Vagina (tissue), 2 donors: ENCODE results near the gene FAM107B. TPM values are rescaled to one million over a fixed set of nuclear protein-coding genes. Genes with fewer than 3 reads are reported as not detected.

Experiments
- DNase-seq, 2 donors: peaks; one replicate each; pipeline ENCODE4 v3.0.0-alpha.2; 2017; ENCODE audit errors: extremely low spot score in 2 of 2
- H3K27ac ChIP-seq: fragments of 200-600 bp; sonication (generic); one replicate; pipeline ENCODE4 v1.5.1; 2019
- H3K27me3 ChIP-seq: fragments of 200-600 bp; sonication (generic); one replicate; pipeline ENCODE4 v1.5.1; 2019
- H3K36me3 ChIP-seq, 2 donors: fragments of 200-600 bp; sonication (generic); one replicate each; pipeline ENCODE4 v1.5.1; 2017 to 2019
- H3K4me1 ChIP-seq: fragments of 200-600 bp; sonication (generic); one replicate; pipeline ENCODE4 v1.5.1; 2019
- H3K4me3 ChIP-seq, 2 donors: fragments of 200-600 bp; sonication (generic); 1 replicate in 1 of 2; 2 replicates in 1 of 2; pipeline ENCODE4 v1.5.1; 2016 to 2019
- H3K9me3 ChIP-seq: fragments of 200-600 bp; sonication (generic); one replicate; pipeline ENCODE4 v1.5.1; 2019
- POLR2A ChIP-seq, 2 donors: fragments of 450-650 bp; IDR thresholded peaks; one replicate each; pipeline ENCODE4 v1.6.1; 2017; ENCODE audit warnings: antibody characterized with exemption in 2 of 2, mild to moderate bottlenecking in 2 of 2, moderate library complexity in 2 of 2
- POLR2AphosphoS5 ChIP-seq, 2 donors: sonication (generic); formaldehyde crosslinking; IDR thresholded peaks; one replicate each; pipeline ENCODE4 v1.9.0; 2017; ENCODE audit warnings: antibody characterized with exemption in 2 of 2, mild to moderate bottlenecking in 2 of 2, low read depth in 1 of 2; ENCODE audit not compliant: insufficient read depth in 1 of 2
- intact Hi-C: fragments of 100-400 bp; cut with DNase I; formaldehyde crosslinking; loops from one replicate; pipeline ENCODE4 v1.15.1; 2023
- total RNA-seq: library from RNA; depleted of rRNA; stranded (reverse); fragments of >200 nt; gene quantifications from one replicate; pipeline ENCODE4 v1.2.3, GENCODE V29; 2016
- TF ChIP-seq, protein P1 (sequence below), 3 experiments: fragments of 450-650 bp in 2 of 3; fragments of 200-600 bp in 1 of 3; sonication (generic) in 1 of 3; IDR thresholded peaks; one replicate each; pipeline ENCODE4 v1.5.1; 2017 to 2019; ENCODE audit warnings: antibody characterized with exemption in 3 of 3, mild to moderate bottlenecking in 2 of 3, moderate library complexity in 2 of 3

FAM107B gene
- total RNA-seq, 1 donor from 2014 or later: 33.4 TPM

DNA sequence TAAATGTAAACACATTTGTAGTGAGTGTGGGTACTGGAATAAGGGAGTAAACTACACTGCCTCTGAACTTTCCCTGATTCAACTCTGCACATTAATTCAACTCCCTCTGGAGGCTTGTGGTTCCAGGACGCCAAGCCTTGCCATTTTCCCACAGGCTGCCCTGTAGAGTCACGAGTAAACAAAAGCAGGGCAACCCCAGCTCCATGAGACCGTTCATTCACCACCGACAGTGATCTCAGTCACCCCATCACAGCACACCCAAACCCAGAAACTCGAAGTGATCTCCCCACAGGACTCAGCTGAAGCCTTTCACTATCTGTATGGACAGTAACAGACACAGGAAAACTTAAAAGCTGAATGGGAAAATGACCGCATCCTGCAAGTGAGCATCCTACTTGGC is 225.2 kb downstream of the FAM107B start:
- TF ChIP-seq POLR2AphosphoS5 (IDR thresholded peaks at IDR 0.05; ENCODE audit: insufficient read depth in 1 of 2, low read depth in 1 of 2) (no peak), POLR2A (IDR thresholded peaks at IDR 0.05) (no peak)
- TF ChIP-seq, protein P1, sequence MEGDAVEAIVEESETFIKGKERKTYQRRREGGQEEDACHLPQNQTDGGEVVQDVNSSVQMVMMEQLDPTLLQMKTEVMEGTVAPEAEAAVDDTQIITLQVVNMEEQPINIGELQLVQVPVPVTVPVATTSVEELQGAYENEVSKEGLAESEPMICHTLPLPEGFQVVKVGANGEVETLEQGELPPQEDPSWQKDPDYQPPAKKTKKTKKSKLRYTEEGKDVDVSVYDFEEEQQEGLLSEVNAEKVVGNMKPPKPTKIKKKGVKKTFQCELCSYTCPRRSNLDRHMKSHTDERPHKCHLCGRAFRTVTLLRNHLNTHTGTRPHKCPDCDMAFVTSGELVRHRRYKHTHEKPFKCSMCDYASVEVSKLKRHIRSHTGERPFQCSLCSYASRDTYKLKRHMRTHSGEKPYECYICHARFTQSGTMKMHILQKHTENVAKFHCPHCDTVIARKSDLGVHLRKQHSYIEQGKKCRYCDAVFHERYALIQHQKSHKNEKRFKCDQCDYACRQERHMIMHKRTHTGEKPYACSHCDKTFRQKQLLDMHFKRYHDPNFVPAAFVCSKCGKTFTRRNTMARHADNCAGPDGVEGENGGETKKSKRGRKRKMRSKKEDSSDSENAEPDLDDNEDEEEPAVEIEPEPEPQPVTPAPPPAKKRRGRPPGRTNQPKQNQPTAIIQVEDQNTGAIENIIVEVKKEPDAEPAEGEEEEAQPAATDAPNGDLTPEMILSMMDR (IDR thresholded peaks at IDR 0.05): no peak
- no peaks in the 10 kb centered on the region for H3K9me3 ChIP-seq
- intact Hi-C loops: no loop called here
- H3K4me3 ChIP-seq: no peak overlapping the region
- no peak for DNase-seq
- peak overlapping the region; percentile 5 for H3K27ac ChIP-seq
- H3K4me1 ChIP-seq: peaks cover 13% of the 10 kb centered on the region
- no peaks in the 10 kb centered on the region for H3K36me3 ChIP-seq
- H3K27me3 ChIP-seq: no peaks in the 10 kb centered on the region

- no peak for DNase-seq
- Histone ChIP-seq H3K36me3 (no peaks in the 10 kb centered on the region), H3K9me3 (no peaks in the 10 kb centered on the region), H3K27ac (peak overlapping the region; percentile 5), H3K4me3 (no peak overlapping the region), H3K27me3 (no peaks in the 10 kb centered on the region), H3K4me1 (peaks cover 7% of the 10 kb centered on the region)
- intact Hi-C loops: no loop called here
- TF ChIP-seq POLR2A (IDR thresholded peaks at IDR 0.05) (no peak), POLR2AphosphoS5 (IDR thresholded peaks at IDR 0.05; ENCODE audit: insufficient read depth in 1 of 2, low read depth in 1 of 2) (no peak)
- TF ChIP-seq, protein P1 (IDR thresholded peaks at IDR 0.05): no peak
Measured at GRCh38 chr10:14548970-14549369, 225.7 kb downstream of the FAM107B start.

DNA sequence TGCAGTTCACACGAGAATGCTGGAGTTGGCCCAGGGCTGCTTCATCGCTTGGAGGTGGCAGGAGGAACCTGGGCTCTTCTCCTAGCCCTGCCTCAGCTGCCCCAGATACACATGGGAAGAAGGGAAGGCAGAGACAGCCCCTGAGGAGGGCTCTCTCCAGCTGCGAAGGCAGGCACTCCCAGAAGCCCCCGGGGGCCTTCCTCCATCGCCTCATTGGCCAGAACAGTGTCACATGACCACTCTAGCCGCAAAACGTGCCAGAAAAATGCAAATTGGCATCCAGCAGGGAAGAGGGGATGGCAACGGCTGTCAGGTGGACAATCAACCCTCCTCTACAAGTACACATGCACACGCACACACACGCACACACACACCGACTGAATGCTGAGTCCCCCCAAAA is 226.2 kb downstream of the FAM107B start:
- DNase-seq: no peak
- Histone ChIP-seq H3K9me3 (no peaks in the 10 kb centered on the region), H3K36me3 (no peaks in the 10 kb centered on the region), H3K27ac (no peak overlapping the region), H3K4me3 (no peak overlapping the region), H3K4me1 (peaks cover 7% of the 10 kb centered on the region), H3K27me3 (no peaks in the 10 kb centered on the region)
- TF ChIP-seq POLR2A (IDR thresholded peaks at IDR 0.05): no peak
- TF ChIP-seq, protein P1 (IDR thresholded peaks at IDR 0.05): no peak
- TF ChIP-seq POLR2AphosphoS5 (IDR thresholded peaks at IDR 0.05; ENCODE audit: insufficient read depth in 1 of 2, low read depth in 1 of 2): no peak
- intact Hi-C loops: no loop called here

DNA sequence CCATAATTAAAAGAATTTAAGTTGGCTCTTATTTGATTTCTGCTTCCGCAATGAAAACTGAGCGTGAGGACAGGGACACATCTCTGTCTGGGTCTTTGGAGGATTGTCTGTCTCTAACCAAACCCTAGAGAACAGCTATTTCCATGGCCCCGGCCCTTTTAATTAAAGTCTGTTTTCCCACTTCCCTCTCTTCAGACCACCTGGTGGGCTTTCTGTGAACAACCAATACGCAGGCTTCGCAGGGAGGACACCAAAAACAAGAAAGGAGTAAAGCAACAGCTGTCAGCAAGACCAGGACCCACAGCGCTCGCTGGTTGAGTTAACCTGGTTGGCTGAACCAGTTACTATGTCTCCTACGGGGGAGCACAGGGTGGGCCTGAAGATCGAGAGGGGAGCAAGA is 226.9 kb downstream of the FAM107B start:
- no peak overlapping the region for H3K4me3 ChIP-seq
- DNase-seq: no peak
- no peaks in the 10 kb centered on the region for H3K27me3 ChIP-seq
- peaks cover 7% of the 10 kb centered on the region for H3K4me1 ChIP-seq
- no peak overlapping the region for H3K27ac ChIP-seq
- no peaks in the 10 kb centered on the region for H3K36me3 ChIP-seq
- TF ChIP-seq POLR2AphosphoS5 (IDR thresholded peaks at IDR 0.05; ENCODE audit: insufficient read depth in 1 of 2, low read depth in 1 of 2): no peak
- TF ChIP-seq POLR2A (IDR thresholded peaks at IDR 0.05): no peak
- TF ChIP-seq, protein P1 (IDR thresholded peaks at IDR 0.05): no peak
- no peaks in the 10 kb centered on the region for H3K9me3 ChIP-seq
- intact Hi-C loops: no loop called here

DNA sequence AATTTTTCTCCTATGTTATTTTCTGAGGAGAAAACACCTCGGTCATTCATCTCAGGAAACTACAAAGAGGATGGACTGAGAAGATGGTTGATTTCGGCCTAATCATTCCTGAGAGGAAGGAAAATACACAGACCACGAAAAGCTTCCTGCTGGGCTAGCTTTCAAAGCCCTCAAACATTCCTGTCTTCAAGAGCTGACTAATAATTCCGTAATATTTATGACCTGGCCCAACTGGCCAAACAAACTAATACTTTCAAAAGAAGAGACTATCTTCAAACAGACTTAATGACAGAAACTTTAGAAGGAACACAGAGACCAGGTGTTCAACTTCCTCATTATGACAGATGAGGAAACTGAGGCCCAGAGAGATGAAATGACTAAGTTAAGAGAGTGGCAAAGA is 228.9 kb downstream of the FAM107B start:
- intact Hi-C loops: no loop called here
- Histone ChIP-seq H3K36me3 (no peaks in the 10 kb centered on the region), H3K9me3 (no peaks in the 10 kb centered on the region), H3K4me1 (peaks cover 7% of the 10 kb centered on the region), H3K27me3 (no peaks in the 10 kb centered on the region), H3K4me3 (no peak overlapping the region), H3K27ac (no peak overlapping the region)
- TF ChIP-seq, protein P1 (IDR thresholded peaks at IDR 0.05): no peak
- no peak for TF ChIP-seq POLR2A (IDR thresholded peaks at IDR 0.05)
- TF ChIP-seq POLR2AphosphoS5 (IDR thresholded peaks at IDR 0.05; ENCODE audit: insufficient read depth in 1 of 2, low read depth in 1 of 2): peak in 1 of 2 donors; percentile 58
- no peak for DNase-seq
